H1 (cell line): ENCODE measurements around the gene RNF220. TPM values are rescaled to one million over a fixed set of nuclear protein-coding genes. Genes with fewer than 3 reads are reported as not detected.

ENCODE experiments used
- CTCF ChIA-PET: fragments of 300-600 bp; sonication (Branson Sonifier 250); formaldehyde crosslinking; loops from one replicate; lab custom pipeline; 2021; ENCODE audit not compliant: partially characterized antibody; lab: Charles Lee
- POLR2A ChIA-PET: fragments of 300-600 bp; sonication (Branson Sonifier 250); formaldehyde crosslinking; loops from one replicate; lab custom pipeline; 2021; ENCODE audit warnings: inconsistent platforms; ENCODE audit not compliant: partially characterized antibody; lab: Charles Lee
- DNase-seq, 2 experiments: peaks; one replicate each; pipeline versions ENCODE4 v3.0.0 to v3.0.0-alpha.2; 2010 to 2022; ENCODE audit warnings: low spot score in 2 of 2, low read depth in 1 of 2, mixed read lengths in 1 of 2
- FAIRE-seq: peaks from 2 replicates; lab custom pipeline; 2011; peaks lifted over from hg19 to GRCh38; lab: Jason Lieb, UNC
- H2AFZ ChIP-seq: 2 replicates; pipeline ENCODE4 v1.8.1; 2012; ENCODE audit warnings: low read length, inconsistent platforms
- H2AK5ac ChIP-seq: 2 replicates; pipeline ENCODE4 v1.6.1; 2013; ENCODE audit warnings: low read depth, low read length
- H2BK120ac ChIP-seq: replicated peaks from 2 replicates; pipeline ENCODE3; 2013; ENCODE audit warnings: low read depth, low read length, inconsistent platforms
- H2BK12ac ChIP-seq: 2 replicates; pipeline ENCODE4 v1.6.1; 2013; ENCODE audit warnings: low read depth, low read length
- H2BK15ac ChIP-seq: 2 replicates; pipeline ENCODE4 v1.6.1; 2013; ENCODE audit warnings: low read length
- H2BK20ac ChIP-seq: 2 replicates; pipeline ENCODE4 v1.6.1; 2013; ENCODE audit warnings: low read length
- H2BK5ac ChIP-seq: 2 replicates; pipeline ENCODE4 v1.6.1; 2013; ENCODE audit warnings: low read depth, low read length
- H3K14ac ChIP-seq: 2 replicates; pipeline ENCODE4 v1.6.1; 2013; ENCODE audit warnings: inconsistent platforms; ENCODE audit not compliant: insufficient read length
- H3K18ac ChIP-seq: 2 replicates; pipeline ENCODE4 v1.6.1; 2013; ENCODE audit warnings: low read length; ENCODE audit errors: extremely low read depth
- H3K23ac ChIP-seq: 2 replicates; pipeline ENCODE4 v1.6.1; 2013; ENCODE audit warnings: inconsistent platforms; ENCODE audit not compliant: insufficient read length
- H3K23me2 ChIP-seq: 2 replicates; pipeline ENCODE4 v1.6.1; 2013; ENCODE audit warnings: low read depth, low read length
- H3K27ac ChIP-seq: 2 replicates; pipeline ENCODE4 v1.6.1; 2011; ENCODE audit warnings: low read depth, low read length, inconsistent platforms
- H3K27me3 ChIP-seq, 4 experiments: replicated peaks in 1 of 4; 1 replicate in 1 of 4; 2 replicates in 3 of 4; pipeline versions ENCODE4 v1.6.1 to v1.8.1; 2011 to 2013; ENCODE audit warnings: low read length in 3 of 4, mild to moderate bottlenecking in 3 of 4, inconsistent platforms in 2 of 4, mixed read lengths in 2 of 4, moderate library complexity in 1 of 4; ENCODE audit not compliant: control insufficient read depth in 3 of 4, insufficient read depth in 3 of 4; ENCODE audit errors: extremely low read depth in 1 of 4
- H3K36me3 ChIP-seq, 4 experiments: 2 replicates each; pipeline versions ENCODE4 v1.6.1 to v1.8.1; 2011 to 2013; ENCODE audit warnings: mild to moderate bottlenecking in 4 of 4, low read length in 3 of 4, moderate library complexity in 2 of 4, control low read depth in 1 of 4, inconsistent platforms in 1 of 4; ENCODE audit not compliant: insufficient read depth in 4 of 4, control insufficient read depth in 2 of 4
- H3K4ac ChIP-seq: replicated peaks from 2 replicates; pipeline ENCODE3; 2013; ENCODE audit warnings: low read length, low read depth, mixed read lengths, inconsistent platforms; ENCODE audit not compliant: insufficient read length
- H3K4me1 ChIP-seq, 4 experiments: replicated peaks in 1 of 4; 1 replicate in 1 of 4; 2 replicates in 3 of 4; pipeline versions ENCODE4 v1.6.1 to v1.8.1; 2011 to 2013; ENCODE audit warnings: low read length in 3 of 4, inconsistent platforms in 2 of 4, mixed read lengths in 1 of 4; ENCODE audit not compliant: insufficient read depth in 4 of 4, control insufficient read depth in 3 of 4
- H3K4me2 ChIP-seq, 2 experiments: 2 replicates each; pipeline versions ENCODE4 v1.6.1 to v1.8.1; 2011 to 2013; ENCODE audit warnings: low read depth in 2 of 2, low read length in 2 of 2, control low read depth in 1 of 2, inconsistent platforms in 1 of 2, mild to moderate bottlenecking in 1 of 2; ENCODE audit not compliant: insufficient read depth in 1 of 2
- H3K4me3 ChIP-seq, 4 experiments: fragments of 200-600, 300-600 bp in 1 of 4; sonication (generic), shearing (Covaris generic), sonication (Bioruptor Twin) in 1 of 4; 2 replicates each; pipeline versions ENCODE4 v1.5.1 to v1.8.1; 2011 to 2016; ENCODE audit warnings: low read length in 4 of 4, low read depth in 3 of 4, control low read depth in 2 of 4, inconsistent platforms in 2 of 4, mild to moderate bottlenecking in 2 of 4, mixed read lengths in 1 of 4, moderate library complexity in 1 of 4; ENCODE audit not compliant: insufficient read depth in 2 of 4; ENCODE audit errors: extremely low read depth in 1 of 4
- H3K56ac ChIP-seq: replicated peaks from 2 replicates; pipeline ENCODE3; 2013; ENCODE audit warnings: low read depth, mild to moderate bottlenecking, mixed read lengths, low read length, inconsistent platforms; ENCODE audit not compliant: insufficient read length
- H3K79me1 ChIP-seq: 2 replicates; pipeline ENCODE4 v1.6.1; 2013; ENCODE audit warnings: low read depth, low read length, control low read depth
- H3K79me2 ChIP-seq, 2 experiments: 2 replicates each; pipeline versions ENCODE4 v1.6.1 to v1.8.1; 2012 to 2013; ENCODE audit warnings: low read length in 2 of 2, mild to moderate bottlenecking in 2 of 2, inconsistent platforms in 1 of 2; ENCODE audit not compliant: insufficient read depth in 2 of 2, control insufficient read depth in 1 of 2
- H3K9ac ChIP-seq, 4 experiments: replicated peaks in 1 of 4; 1 replicate in 1 of 4; 2 replicates in 3 of 4; pipeline versions ENCODE4 v1.6.1 to v1.8.1; 2011 to 2013; ENCODE audit warnings: low read depth in 3 of 4, low read length in 3 of 4, control low read depth in 2 of 4, mild to moderate bottlenecking in 2 of 4, moderate library complexity in 2 of 4, inconsistent platforms in 1 of 4; ENCODE audit errors: extremely low read depth in 1 of 4
- H3K9me3 ChIP-seq, 2 experiments: 2 replicates each; pipeline versions ENCODE4 v1.6.1 to v1.8.1; 2012 to 2013; ENCODE audit warnings: mild to moderate bottlenecking in 2 of 2, moderate library complexity in 2 of 2, control low read depth in 1 of 2, inconsistent platforms in 1 of 2, low read depth in 1 of 2, low read length in 1 of 2, mixed read lengths in 1 of 2; ENCODE audit not compliant: insufficient read depth in 2 of 2
- H4K20me1 ChIP-seq, 2 experiments: replicated peaks in 1 of 2; 2 replicates each; pipeline versions ENCODE3 to v1.8.1; 2011 to 2013; ENCODE audit warnings: inconsistent platforms in 2 of 2, low read length in 2 of 2, mild to moderate bottlenecking in 1 of 2; ENCODE audit not compliant: insufficient read depth in 2 of 2, control insufficient read depth in 1 of 2
- H4K5ac ChIP-seq: 2 replicates; pipeline ENCODE4 v1.6.1; 2013; ENCODE audit warnings: low read length, low read depth, mixed read lengths, inconsistent platforms; ENCODE audit not compliant: insufficient read length
- H4K8ac ChIP-seq: 2 replicates; pipeline ENCODE4 v1.8.0; 2013; ENCODE audit warnings: mild to moderate bottlenecking, moderate library complexity, low read length, inconsistent platforms; ENCODE audit not compliant: insufficient read depth; ENCODE audit errors: extremely low read depth
- H4K91ac ChIP-seq: replicated peaks from 2 replicates; pipeline ENCODE3; 2013; ENCODE audit warnings: low read length, mixed read lengths, inconsistent platforms; ENCODE audit not compliant: insufficient read length
- BACH1 ChIP-seq: IDR thresholded peaks from 2 replicates; pipeline ENCODE4 v1.6.1; 2012; ENCODE audit warnings: low read length, improper control_type of control experiment
- CBX5 ChIP-seq: fragments of 300-800, 300-1000 bp; sonication (generic); IDR thresholded peaks from 2 replicates; pipeline ENCODE4 v1.7.1; 2016; ENCODE audit warnings: antibody characterized with exemption, low read length, low read depth
- CHD2 ChIP-seq: IDR thresholded peaks from 2 replicates; pipeline ENCODE4 v1.6.1; 2012; ENCODE audit warnings: low read length, improper control_type of control experiment
- EGR1 ChIP-seq: IDR thresholded peaks from 2 replicates; pipeline ENCODE4 v1.6.1; 2011; ENCODE audit warnings: low read depth, low read length, borderline replicate concordance
- EP300 ChIP-seq, 2 experiments: IDR thresholded peaks; 1 replicate in 1 of 2; 2 replicates in 1 of 2; pipeline ENCODE4 v1.6.1; 2011 to 2012; ENCODE audit warnings: low read depth in 2 of 2, low read length in 2 of 2, mild to moderate bottlenecking in 2 of 2, borderline replicate concordance in 1 of 2, inconsistent platforms in 1 of 2, moderate library complexity in 1 of 2
- POU5F1 ChIP-seq: IDR thresholded peaks from 2 replicates; pipeline ENCODE4 v1.6.1; 2011; ENCODE audit warnings: low read depth, mild to moderate bottlenecking, low read length, moderate library complexity
- RAD21 ChIP-seq, 2 experiments: IDR thresholded peaks in 1 of 2; conservative IDR thresholded peaks in 1 of 2; 2 replicates each; pipeline ENCODE4 v1.6.1; 2011; ENCODE audit warnings: low read depth in 2 of 2, low read length in 2 of 2, improper control_type of control experiment in 1 of 2, inconsistent platforms in 1 of 2, mild to moderate bottlenecking in 1 of 2, moderate library complexity in 1 of 2
- TEAD4 ChIP-seq: IDR thresholded peaks from 2 replicates; pipeline ENCODE4 v1.6.1; 2012; ENCODE audit warnings: low read depth, low read length, inconsistent platforms, mixed read lengths
- ZNF274 ChIP-seq: IDR thresholded peaks from 2 replicates; pipeline ENCODE4 v1.7.0; 2012; ENCODE audit warnings: low read length, borderline replicate concordance; ENCODE audit errors: extremely low read depth
- WGBS, 2 experiments: shearing (Covaris generic) in 1 of 2; methylation state at CpG; one replicate each; pipeline versions ENCODE4 v1.1.6 to v1.1.7; 2013 to 2015; ENCODE audit warnings: low lambda C conversion rate in 2 of 2, mixed read lengths in 2 of 2, inconsistent platforms in 1 of 2, low coverage in 1 of 2, missing lambda C conversion rate in 1 of 2; ENCODE audit not compliant: insufficient replicate concordance in 2 of 2, insufficient coverage in 1 of 2, insufficient read length in 1 of 2; ENCODE audit errors: extremely low coverage in 1 of 2, missing lambda C conversion rate in 1 of 2; 5-methylcytosine and 5-hydroxymethylcytosine counted together
- polyA plus RNA-seq, 7 experiments: library from polyadenylated mRNA; depleted of rRNA in 3 of 7; stranded (reverse) in 5 of 7; unstranded in 2 of 7; fragments of >200 nt in 5 of 7; fragments of 200-250 nt in 2 of 7; gene quantifications; 1 replicate in 5 of 7; 2 replicates in 1 of 7; 4 replicates in 1 of 7; pipeline versions ENCODE4 v1.2.1 to v1.2.3, GENCODE V29; 2011 to 2013; ENCODE audit warnings: missing spikeins in 2 of 7, mixed read lengths in 2 of 7
- total RNA-seq: library from RNA; stranded (reverse); fragmentation: NEBNext Ultra II Directional; extraction: Animal tissue kit (Norgen Biotek cat#: 25700); gene quantifications from 2 replicates; pipeline ENCODE4 v1.2.1, GENCODE V29; 2021
- TF ChIP-seq, protein P1 (sequence below): IDR thresholded peaks from 2 replicates; pipeline ENCODE4 v1.6.1; 2012; ENCODE audit warnings: inconsistent platforms

RNF220 gene
- total and polyA plus RNA-seq, 2 of the 8 experiments (the other 6 are each of a cell fraction or from before 2014, with no cell fraction given) = 123 to 160 TPM

DNA sequence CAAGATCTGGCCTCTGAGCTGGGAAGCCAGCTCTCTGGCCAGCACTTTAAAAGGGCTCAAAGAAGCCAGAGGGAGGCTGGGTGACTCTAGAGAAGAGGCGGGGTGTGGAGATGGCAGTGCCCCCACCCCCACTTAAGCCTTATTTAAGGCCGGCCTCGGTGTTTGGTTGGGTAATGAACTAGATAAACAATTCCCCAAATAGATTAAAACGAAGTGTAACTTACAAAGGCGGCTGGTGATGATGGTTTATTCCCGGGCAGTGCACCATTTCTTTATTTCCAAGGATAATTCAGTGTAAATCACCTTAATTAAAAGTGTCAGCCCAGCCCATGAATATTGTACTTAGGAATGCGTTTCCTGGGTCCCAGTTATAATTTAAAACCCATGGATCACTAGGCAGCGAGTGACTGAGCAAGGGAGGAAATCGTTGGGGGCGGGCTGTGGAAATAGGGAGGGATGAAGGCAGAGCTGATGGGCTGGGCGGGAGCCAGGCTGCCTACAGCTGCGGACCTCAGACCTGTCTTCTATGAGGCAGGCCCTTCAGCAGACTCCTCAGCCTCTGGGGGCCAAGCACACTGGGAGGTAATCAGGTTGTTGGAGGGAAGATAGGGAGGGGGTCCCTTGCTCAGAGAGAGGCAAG is 214.3 kb downstream of the RNF220 start:
- Histone ChIP-seq H3K4ac (no peak overlapping the region), H3K4me3 (no peak overlapping the region), H2AK5ac (no peak overlapping the region), H4K91ac (no peak overlapping the region), H3K4me2 (no peak overlapping the region), H3K27ac (no peak overlapping the region), H3K23ac (no peak overlapping the region), H2BK120ac (no peak overlapping the region), H4K20me1 (peaks cover 0 to 6% of the 10 kb centered on the region in 2 experiments), H3K36me3 (peaks cover 0 to 4% (median under 1%) of the 10 kb centered on the region in 4 experiments; a peak in 1 of 8 replicates), H2BK5ac (no peak overlapping the region), H3K9me3 (no peaks in the 10 kb centered on the region), H4K5ac (no peak overlapping the region), H3K18ac (no peak overlapping the region), H3K27me3 (peaks cover 0 to 4% (median 2%) of the 10 kb centered on the region in 4 experiments; a peak in 3 of 7 replicates), H3K14ac (no peak overlapping the region), H3K79me2 (no peaks in the 10 kb centered on the region), H2AFZ (no peak overlapping the region), H3K23me2 (peaks cover 9% of the 10 kb centered on the region; the same call in 1 of the 2 replicates), H3K9ac (no peak overlapping the region; a peak in 1 of 7 replicates), H4K8ac (no peak overlapping the region), H3K4me1 (peaks cover 0 to 7% (median 6%) of the 10 kb centered on the region in 4 experiments; a peak in 6 of 7 replicates), H2BK12ac (no peak overlapping the region), H3K79me1 (no peaks in the 10 kb centered on the region; the same call in 1 of the 2 replicates), H2BK20ac (no peak overlapping the region), H2BK15ac (no peak overlapping the region; the same call in 1 of the 2 replicates), H3K56ac (no peak overlapping the region)
- WGBS, 2 experiments = 84% methylated on average over 12 of the region's 12 CpGs; no CpG with 5 or more reads in 1 of the 2 experiments
- DNase-seq = no peak
- POLR2A ChIA-PET = interaction anchor here (0.9 to 30.8 kb wide), 3 partner anchors 9 to 23 kb away, joined by 3 to 633 read pairs (median 9); no protein-coding TSS in a partner anchor
- FAIRE-seq = no peak
- CTCF ChIA-PET = interaction anchor here (1.6 to 8.9 kb wide), 2 partner anchors 10 to 32 kb away, joined by 4 to 52 read pairs; no protein-coding TSS in a partner anchor
- TF ChIP-seq BACH1 = no peak
- TF ChIP-seq, protein P1, sequence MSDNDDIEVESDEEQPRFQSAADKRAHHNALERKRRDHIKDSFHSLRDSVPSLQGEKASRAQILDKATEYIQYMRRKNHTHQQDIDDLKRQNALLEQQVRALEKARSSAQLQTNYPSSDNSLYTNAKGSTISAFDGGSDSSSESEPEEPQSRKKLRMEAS = no peak
- TF ChIP-seq CHD2 = no peak
- TF ChIP-seq TEAD4 = no peak
- TF ChIP-seq ZNF274 = no peak
- TF ChIP-seq EGR1 = no peak
- no peak for TF ChIP-seq EP300 (IDR thresholded peaks at IDR 0.05; ENCODE audit: borderline replicate concordance in 1 of 2, low read depth in 2 of 2, low read length in 2 of 2)
- no peak for TF ChIP-seq CBX5
- TF ChIP-seq POU5F1 = no peak
- TF ChIP-seq RAD21 (IDR thresholded peaks at IDR 0.05 in 1 of 2, conservative IDR thresholded peaks at IDR 0.05 in 1 of 2; ENCODE audit: low read depth in 2 of 2, low read length in 2 of 2) = no peak
